Colonic mucosa (tissue), 4 donors: ENCODE results near the gene REC114. TPM values are rescaled to one million over a fixed set of nuclear protein-coding genes. Genes with fewer than 3 reads are reported as not detected.
A peak's percentile ranks its signal among the peaks of the same experiment; 100 is the strongest.

Experiments used
- DNase-seq: peaks from one replicate; pipeline ENCODE4 v3.0.0-alpha.2; 2020
- H3K27ac ChIP-seq: fragments of 200-600 bp; one replicate; pipeline ENCODE4 v1.8.0; 2021
- H3K27me3 ChIP-seq: fragments of 200-600 bp; one replicate; pipeline ENCODE4 v1.8.0; 2021
- H3K36me3 ChIP-seq: fragments of 200-600 bp; one replicate; pipeline ENCODE4 v1.8.0; 2021
- H3K4me1 ChIP-seq: fragments of 200-600 bp; one replicate; pipeline ENCODE4 v1.8.0; 2021; ENCODE audit warnings: mild to moderate bottlenecking
- H3K4me3 ChIP-seq: fragments of 200-600 bp; one replicate; pipeline ENCODE4 v1.8.0; 2021
- H3K9ac ChIP-seq, 2 donors: one replicate each; pipeline ENCODE4 v1.7.0; 2013; ENCODE audit warnings: control low read depth in 2 of 2, low read depth in 2 of 2, low read length in 2 of 2
- H3K9me3 ChIP-seq: fragments of 200-600 bp; one replicate; pipeline ENCODE4 v1.8.0; 2021
- CTCF ChIP-seq: fragments of 200-600 bp; IDR thresholded peaks from one replicate; pipeline ENCODE4 v1.8.0; 2022; ENCODE audit warnings: antibody characterized with exemption, mild to moderate bottlenecking
- intact Hi-C: fragments of 100-400 bp; cut with DNase I; formaldehyde crosslinking; loops from one replicate; pipeline ENCODE4 v1.14.1; 2022
- total RNA-seq, 2 donors: library from RNA; stranded (reverse); fragmentation: NEBNext Ultra II Directional in 1 of 2; extraction: Animal tissue kit (Norgen Biotek cat#: 25700) in 1 of 2; gene quantifications; one replicate each; pipeline ENCODE4 v1.2.1, GENCODE V29; 2021
- donor health status: healthy.
- donor health status: DM: no; HTN: no; CAD: no.
- donor health status: DM: no; HTN: no; CAD: no.

Gene REC114
- total RNA-seq, 2 donors from 2014 or later = not detected

GRCh38 chr15:73530649-73531048, 87.7 kb downstream of the REC114 start:
- intact Hi-C loops = no loop called here
- DNase-seq = no peak
- Histone ChIP-seq H3K9ac (no peak overlapping the region), H3K27ac (no peak overlapping the region), H3K4me3 (no peak overlapping the region), H3K4me1 (no peaks in the 10 kb centered on the region), H3K27me3 (no peaks in the 10 kb centered on the region), H3K9me3 (no peaks in the 10 kb centered on the region), H3K36me3 (no peaks in the 10 kb centered on the region)
- TF ChIP-seq CTCF = no peak

- TF ChIP-seq CTCF = no peak
- Histone ChIP-seq H3K27ac (no peak overlapping the region), H3K4me1 (no peaks in the 10 kb centered on the region), H3K9me3 (no peaks in the 10 kb centered on the region), H3K9ac (no peak overlapping the region), H3K36me3 (no peaks in the 10 kb centered on the region), H3K27me3 (no peaks in the 10 kb centered on the region), H3K4me3 (no peak overlapping the region)
- no peak for DNase-seq
- intact Hi-C loops = no loop called here
Measured at GRCh38 chr15:73538123-73538522, 95.2 kb downstream of the REC114 start.

GRCh38 chr15:73538563-73539211, 95.7 kb downstream of the REC114 start:
- TF ChIP-seq CTCF = no peak
- no peak for DNase-seq
- no peak overlapping the region for H3K9ac ChIP-seq
- H3K27me3 ChIP-seq = no peaks in the 10 kb centered on the region
- no peak overlapping the region for H3K4me3 ChIP-seq
- no peaks in the 10 kb centered on the region for H3K9me3 ChIP-seq
- intact Hi-C loops = no loop called here
- no peaks in the 10 kb centered on the region for H3K4me1 ChIP-seq
- H3K27ac ChIP-seq = no peak overlapping the region
- H3K36me3 ChIP-seq = no peaks in the 10 kb centered on the region

GRCh38 chr15:73539212-73540128, 96.5 kb downstream of the REC114 start:
- H3K9ac ChIP-seq = no peak overlapping the region
- H3K27ac ChIP-seq = no peak overlapping the region
- no peaks in the 10 kb centered on the region for H3K27me3 ChIP-seq
- intact Hi-C loops = no loop called here
- TF ChIP-seq CTCF = no peak
- H3K36me3 ChIP-seq = no peaks in the 10 kb centered on the region
- no peak overlapping the region for H3K4me3 ChIP-seq
- H3K4me1 ChIP-seq = no peaks in the 10 kb centered on the region
- H3K9me3 ChIP-seq = no peaks in the 10 kb centered on the region
- peak; percentile 46 for DNase-seq

GRCh38 chr15:73540161-73540560, 97.2 kb downstream of the REC114 start:
- H3K4me1 ChIP-seq = no peaks in the 10 kb centered on the region
- no peak overlapping the region for H3K9ac ChIP-seq
- H3K27me3 ChIP-seq = no peaks in the 10 kb centered on the region
- H3K9me3 ChIP-seq = no peaks in the 10 kb centered on the region
- no peak overlapping the region for H3K27ac ChIP-seq
- H3K4me3 ChIP-seq = no peak overlapping the region
- intact Hi-C loops = no loop called here
- TF ChIP-seq CTCF = no peak
- DNase-seq = no peak
- H3K36me3 ChIP-seq = no peaks in the 10 kb centered on the region
